C4-2B (cell line): ENCODE measurements around the gene PBX1.

ENCODE experiments used
- H3K27ac ChIP-seq: fragments of 450-650 bp; 2 replicates; pipeline ENCODE4 v1.5.1; 2017
- ZFX ChIP-seq: fragments of 450-650 bp; IDR thresholded peaks from 2 replicates; pipeline ENCODE4 v1.6.1; 2017
- TF ChIP-seq, protein P1 (sequence below): fragments of 450-650 bp; conservative IDR thresholded peaks from 2 replicates; pipeline ENCODE4 v1.5.1; 2017; ENCODE audit warnings: mild to moderate bottlenecking

PBX1 gene

DNA sequence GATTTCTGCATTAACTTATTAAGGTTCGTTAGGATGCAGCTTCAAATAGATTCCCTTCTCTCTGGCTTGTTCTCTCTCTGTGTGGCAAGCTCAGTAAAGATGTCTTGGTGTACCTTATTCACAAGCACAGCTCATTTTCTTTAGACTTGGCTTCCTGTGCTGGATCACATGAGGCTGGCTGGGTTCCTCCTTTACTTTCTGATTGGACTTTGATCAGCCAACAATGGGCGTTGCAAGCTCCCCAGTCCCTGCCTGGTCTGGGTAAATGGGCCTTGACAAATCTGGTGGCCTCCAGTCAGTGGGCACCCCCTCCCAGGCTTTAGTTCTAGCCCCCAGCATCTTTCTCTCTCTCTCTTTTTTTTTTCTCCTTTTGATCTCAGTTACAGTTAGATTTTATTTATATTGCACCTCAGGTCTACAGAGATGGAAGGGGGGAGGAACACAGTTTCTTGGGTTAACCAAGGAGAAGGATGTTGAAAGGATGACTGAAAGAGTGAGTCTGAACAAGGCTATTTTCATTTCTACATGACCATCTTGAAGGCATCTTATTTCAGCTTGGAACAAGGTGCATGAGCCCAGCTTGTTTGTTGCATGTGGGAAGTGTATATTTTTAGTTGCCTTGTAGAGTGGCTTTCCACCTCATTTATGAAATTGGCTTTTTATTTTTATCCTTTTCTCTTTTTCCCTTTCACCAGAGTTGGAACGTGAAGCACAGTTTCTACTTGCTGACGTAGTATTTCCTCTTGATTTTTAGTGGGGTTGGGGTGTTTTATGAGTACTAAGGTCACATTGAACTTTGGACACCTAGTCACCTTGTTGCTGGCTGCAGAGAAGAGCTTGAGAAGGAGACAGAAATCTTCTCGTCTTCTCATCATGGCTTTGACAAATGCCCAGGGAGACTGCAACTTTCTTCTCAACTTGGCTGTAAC is 77.1 kb downstream of the PBX1 start:
- TF ChIP-seq, protein P1, sequence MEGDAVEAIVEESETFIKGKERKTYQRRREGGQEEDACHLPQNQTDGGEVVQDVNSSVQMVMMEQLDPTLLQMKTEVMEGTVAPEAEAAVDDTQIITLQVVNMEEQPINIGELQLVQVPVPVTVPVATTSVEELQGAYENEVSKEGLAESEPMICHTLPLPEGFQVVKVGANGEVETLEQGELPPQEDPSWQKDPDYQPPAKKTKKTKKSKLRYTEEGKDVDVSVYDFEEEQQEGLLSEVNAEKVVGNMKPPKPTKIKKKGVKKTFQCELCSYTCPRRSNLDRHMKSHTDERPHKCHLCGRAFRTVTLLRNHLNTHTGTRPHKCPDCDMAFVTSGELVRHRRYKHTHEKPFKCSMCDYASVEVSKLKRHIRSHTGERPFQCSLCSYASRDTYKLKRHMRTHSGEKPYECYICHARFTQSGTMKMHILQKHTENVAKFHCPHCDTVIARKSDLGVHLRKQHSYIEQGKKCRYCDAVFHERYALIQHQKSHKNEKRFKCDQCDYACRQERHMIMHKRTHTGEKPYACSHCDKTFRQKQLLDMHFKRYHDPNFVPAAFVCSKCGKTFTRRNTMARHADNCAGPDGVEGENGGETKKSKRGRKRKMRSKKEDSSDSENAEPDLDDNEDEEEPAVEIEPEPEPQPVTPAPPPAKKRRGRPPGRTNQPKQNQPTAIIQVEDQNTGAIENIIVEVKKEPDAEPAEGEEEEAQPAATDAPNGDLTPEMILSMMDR = no peak
- TF ChIP-seq ZFX = no peak
- no peak overlapping the region for H3K27ac ChIP-seq

GRCh38 chr1:164636757-164637156 is 77.8 kb downstream of the PBX1 start:
- H3K27ac ChIP-seq = no peak overlapping the region
- TF ChIP-seq, protein P1 = no peak
- TF ChIP-seq ZFX = no peak

GRCh38 chr1:164637461-164638375 is 78.7 kb downstream of the PBX1 start:
- H3K27ac ChIP-seq = no peak overlapping the region
- no peak for TF ChIP-seq ZFX
- TF ChIP-seq, protein P1 = no peak

- H3K27ac ChIP-seq = no peak overlapping the region
Measured at GRCh38 chr1:164638492-164639202, 79.7 kb downstream of the PBX1 start.

GRCh38 chr1:164640686-164641352 is 81.8 kb downstream of the PBX1 start:
- TF ChIP-seq, protein P1 = no peak
- no peak for TF ChIP-seq ZFX
- no peak overlapping the region for H3K27ac ChIP-seq

More at GRCh38 chr1:164638492-164639202, 79.7 kb downstream of the PBX1 start:
- TF ChIP-seq ZFX = no peak
- TF ChIP-seq, protein P1 = no peak

DNA sequence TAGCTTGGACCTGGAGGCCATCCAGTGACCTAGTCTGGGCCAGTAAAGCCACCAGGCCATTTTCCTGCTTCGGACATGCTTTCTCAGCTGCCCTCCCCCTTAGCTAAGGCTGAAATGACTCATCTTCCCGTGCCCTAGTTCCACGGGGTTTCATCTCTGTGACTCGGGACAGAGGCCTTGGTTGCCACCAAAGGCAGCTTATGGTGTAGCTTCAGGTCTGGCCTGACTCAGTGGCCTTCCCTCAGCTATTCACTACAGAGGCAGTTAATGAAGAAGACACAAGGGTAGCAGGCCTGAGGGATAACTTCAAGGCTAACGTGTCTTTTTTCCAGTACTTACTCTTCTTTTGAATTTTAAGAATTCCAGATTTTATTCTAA is 82.4 kb downstream of the PBX1 start:
- no peak for TF ChIP-seq ZFX
- TF ChIP-seq, protein P1 = no peak
- H3K27ac ChIP-seq = no peak overlapping the region
